ENCODE measurements around the gene MRC2.
"Not testable (repeated sequence)": the region's sequence is repeated elsewhere in the genome, so short reads cannot be mapped to it uniquely, and the experiment has no call there.

MRC2 gene

GRCh38 chr17:62688398-62689160 lies 61.1 kb downstream of the MRC2 start:
- Histone ChIP-seq H3K4me1 (ENCODE audit: insufficient read depth, low read length, poor library complexity, severe bottlenecking) (no peaks in the 10 kb centered on the region), H3K27me3 (ENCODE audit: insufficient read depth, low read length, poor library complexity, severe bottlenecking) (no peaks in the 10 kb centered on the region), H3K9ac (ENCODE audit: low read depth, low read length, poor library complexity, severe bottlenecking) (no peak overlapping the region), H3K9me3 (ENCODE audit: insufficient read depth, low read depth, low read length) (no peaks in the 10 kb centered on the region), H2AFZ (ENCODE audit: low read length) (no peak overlapping the region), H3K79me2 (ENCODE audit: insufficient read depth, low read length) (no peaks in the 10 kb centered on the region), H4K20me1 (ENCODE audit: insufficient read depth, low read length, poor library complexity, severe bottlenecking) (no peaks in the 10 kb centered on the region), H3K4me3 (ENCODE audit: low read length, poor library complexity, severe bottlenecking) (no peak overlapping the region), H3K36me3 (ENCODE audit: insufficient read depth, low read length) (no peaks in the 10 kb centered on the region), H3K9me2 (replicated peaks; ENCODE audit: low read depth, low read length) (no peaks in the 10 kb centered on the region), H3K4me2 (ENCODE audit: low read depth, low read length, poor library complexity, severe bottlenecking) (no peak overlapping the region), H3F3A (ENCODE audit: low read depth) (no peaks in the 10 kb centered on the region)
- no peak for TF ChIP-seq EZH2phosphoT487 (IDR thresholded peaks at IDR 0.05; ENCODE audit: borderline replicate concordance)
- TF ChIP-seq, protein P1, sequence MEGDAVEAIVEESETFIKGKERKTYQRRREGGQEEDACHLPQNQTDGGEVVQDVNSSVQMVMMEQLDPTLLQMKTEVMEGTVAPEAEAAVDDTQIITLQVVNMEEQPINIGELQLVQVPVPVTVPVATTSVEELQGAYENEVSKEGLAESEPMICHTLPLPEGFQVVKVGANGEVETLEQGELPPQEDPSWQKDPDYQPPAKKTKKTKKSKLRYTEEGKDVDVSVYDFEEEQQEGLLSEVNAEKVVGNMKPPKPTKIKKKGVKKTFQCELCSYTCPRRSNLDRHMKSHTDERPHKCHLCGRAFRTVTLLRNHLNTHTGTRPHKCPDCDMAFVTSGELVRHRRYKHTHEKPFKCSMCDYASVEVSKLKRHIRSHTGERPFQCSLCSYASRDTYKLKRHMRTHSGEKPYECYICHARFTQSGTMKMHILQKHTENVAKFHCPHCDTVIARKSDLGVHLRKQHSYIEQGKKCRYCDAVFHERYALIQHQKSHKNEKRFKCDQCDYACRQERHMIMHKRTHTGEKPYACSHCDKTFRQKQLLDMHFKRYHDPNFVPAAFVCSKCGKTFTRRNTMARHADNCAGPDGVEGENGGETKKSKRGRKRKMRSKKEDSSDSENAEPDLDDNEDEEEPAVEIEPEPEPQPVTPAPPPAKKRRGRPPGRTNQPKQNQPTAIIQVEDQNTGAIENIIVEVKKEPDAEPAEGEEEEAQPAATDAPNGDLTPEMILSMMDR (conservative IDR thresholded peaks at IDR 0.05; ENCODE audit: low read length) = no peak

DNA sequence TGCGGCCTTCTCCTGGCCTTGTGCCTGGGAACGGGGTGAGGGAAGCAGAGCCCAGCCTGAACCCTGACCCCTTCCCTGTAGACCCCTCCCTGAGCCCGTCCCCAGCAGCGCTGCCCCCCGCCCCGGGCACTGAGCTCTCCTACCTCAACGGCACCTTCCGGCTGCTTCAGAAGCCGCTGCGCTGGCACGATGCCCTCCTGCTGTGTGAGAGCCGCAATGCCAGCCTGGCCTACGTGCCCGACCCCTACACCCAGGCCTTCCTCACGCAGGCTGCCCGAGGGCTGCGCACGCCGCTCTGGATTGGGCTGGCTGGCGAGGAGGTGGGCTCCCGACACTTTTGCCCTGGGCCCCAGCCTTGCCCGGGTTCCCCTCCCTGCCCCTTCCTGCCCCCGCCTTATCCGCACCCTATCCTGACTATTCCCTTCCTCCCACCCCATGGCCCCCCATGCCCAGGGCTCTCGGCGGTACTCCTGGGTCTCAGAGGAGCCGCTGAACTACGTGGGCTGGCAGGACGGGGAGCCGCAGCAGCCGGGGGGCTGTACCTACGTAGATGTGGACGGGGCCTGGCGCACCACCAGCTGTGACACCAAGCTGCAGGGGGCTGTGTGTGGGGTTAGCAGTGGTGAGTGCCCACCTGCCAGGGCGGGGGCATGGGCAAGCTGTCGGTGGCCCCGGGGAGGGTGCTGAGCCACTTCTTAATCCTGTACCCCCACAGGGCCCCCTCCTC lies 62.1 kb downstream of the MRC2 start:
- Histone ChIP-seq H3K79me2 (ENCODE audit: insufficient read depth, low read length) (no peaks in the 10 kb centered on the region), H2AFZ (ENCODE audit: low read length) (no peak overlapping the region), H3K36me3 (ENCODE audit: insufficient read depth, low read length) (no peaks in the 10 kb centered on the region), H4K20me1 (ENCODE audit: insufficient read depth, low read length, poor library complexity, severe bottlenecking) (no peaks in the 10 kb centered on the region), H3K9me2 (replicated peaks; ENCODE audit: low read depth, low read length) (no peaks in the 10 kb centered on the region), H3K4me2 (ENCODE audit: low read depth, low read length, poor library complexity, severe bottlenecking) (no peak overlapping the region), H3K9ac (ENCODE audit: low read depth, low read length, poor library complexity, severe bottlenecking) (no peak overlapping the region), H3K27me3 (ENCODE audit: insufficient read depth, low read length, poor library complexity, severe bottlenecking) (no peaks in the 10 kb centered on the region), H3K9me3 (ENCODE audit: insufficient read depth, low read depth, low read length) (no peaks in the 10 kb centered on the region), H3K4me3 (ENCODE audit: low read length, poor library complexity, severe bottlenecking) (no peak overlapping the region), H3F3A (ENCODE audit: low read depth) (no peaks in the 10 kb centered on the region), H3K4me1 (ENCODE audit: insufficient read depth, low read length, poor library complexity, severe bottlenecking) (no peaks in the 10 kb centered on the region)
- no peak for TF ChIP-seq EZH2phosphoT487 (IDR thresholded peaks at IDR 0.05; ENCODE audit: borderline replicate concordance)
- TF ChIP-seq, protein P1 (conservative IDR thresholded peaks at IDR 0.05; ENCODE audit: low read length) = no peak

DNA sequence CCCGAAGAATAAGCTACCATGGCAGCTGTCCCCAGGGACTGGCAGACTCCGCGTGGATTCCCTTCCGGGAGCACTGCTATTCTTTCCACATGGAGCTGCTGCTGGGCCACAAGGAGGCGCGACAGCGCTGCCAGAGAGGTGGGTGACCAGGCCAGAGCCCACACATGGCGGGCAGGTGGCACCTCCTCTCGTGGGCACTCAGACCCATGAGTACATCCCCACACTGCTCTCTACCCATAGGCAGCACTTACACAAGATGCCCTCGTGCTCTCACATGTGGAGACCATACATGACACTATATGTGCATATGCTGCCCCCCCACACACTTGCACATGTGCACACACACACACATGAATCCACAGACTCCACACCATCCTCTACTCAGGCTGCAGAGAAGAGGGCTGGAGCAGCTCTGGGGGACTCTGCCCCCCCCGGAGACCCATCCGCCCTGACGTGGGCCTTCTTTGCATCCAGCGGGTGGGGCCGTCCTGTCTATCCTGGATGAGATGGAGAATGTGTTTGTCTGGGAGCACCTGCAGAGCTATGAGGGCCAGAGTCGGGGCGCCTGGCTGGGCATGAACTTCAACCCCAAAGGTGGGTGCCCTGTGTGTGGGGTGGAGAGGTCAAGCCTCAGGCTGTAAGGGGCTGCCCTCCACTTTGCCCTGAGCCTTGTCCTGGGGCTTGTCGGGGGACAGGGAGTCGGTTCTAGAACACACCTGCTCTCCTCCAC lies 62.9 kb downstream of the MRC2 start:
- no peaks in the 10 kb centered on the region for H3K79me2 ChIP-seq (ENCODE audit: insufficient read depth, low read length)
- H3K36me3 ChIP-seq (ENCODE audit: insufficient read depth, low read length) = no peaks in the 10 kb centered on the region
- H4K20me1 ChIP-seq (ENCODE audit: insufficient read depth, low read length, poor library complexity, severe bottlenecking) = no peaks in the 10 kb centered on the region
- no peak overlapping the region for H2AFZ ChIP-seq (ENCODE audit: low read length)
- H3K9me3 ChIP-seq (ENCODE audit: insufficient read depth, low read depth, low read length) = no peaks in the 10 kb centered on the region
- no peaks in the 10 kb centered on the region for H3K27me3 ChIP-seq (ENCODE audit: insufficient read depth, low read length, poor library complexity, severe bottlenecking)
- no peaks in the 10 kb centered on the region for H3F3A ChIP-seq (ENCODE audit: low read depth)
- H3K4me2 ChIP-seq (ENCODE audit: low read depth, low read length, poor library complexity, severe bottlenecking) = no peak overlapping the region
- no peak overlapping the region for H3K9ac ChIP-seq (ENCODE audit: low read depth, low read length, poor library complexity, severe bottlenecking)
- no peaks in the 10 kb centered on the region for H3K4me1 ChIP-seq (ENCODE audit: insufficient read depth, low read length, poor library complexity, severe bottlenecking)
- TF ChIP-seq, protein P1 (conservative IDR thresholded peaks at IDR 0.05; ENCODE audit: low read length) = no peak
- no peak for TF ChIP-seq EZH2phosphoT487 (IDR thresholded peaks at IDR 0.05; ENCODE audit: borderline replicate concordance)
- H3K9me2 ChIP-seq (replicated peaks; ENCODE audit: low read depth, low read length) = no peaks in the 10 kb centered on the region
- H3K4me3 ChIP-seq (ENCODE audit: low read length, poor library complexity, severe bottlenecking) = no peak overlapping the region

DNA sequence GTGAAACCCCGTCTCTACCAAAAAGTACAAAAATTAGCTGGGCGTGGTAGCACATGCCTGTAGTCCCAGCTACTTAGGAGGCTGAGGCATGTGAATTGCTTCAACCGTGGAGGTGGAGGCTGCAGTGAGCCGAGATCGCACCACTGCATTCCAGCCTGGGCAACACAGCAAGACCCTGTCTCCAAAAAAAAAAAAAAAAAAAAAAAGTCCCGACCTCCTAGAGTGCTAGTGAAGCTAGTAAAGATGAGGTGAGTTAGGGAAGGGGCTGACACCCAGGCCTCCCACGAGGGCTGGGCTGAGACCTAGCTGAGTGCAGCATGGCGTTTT lies 64.1 kb downstream of the MRC2 start:
- H3K9me3 ChIP-seq (ENCODE audit: insufficient read depth, low read depth, low read length); H3K9ac ChIP-seq (ENCODE audit: low read depth, low read length, poor library complexity, severe bottlenecking); H3F3A ChIP-seq (ENCODE audit: low read depth); H4K20me1 ChIP-seq (ENCODE audit: insufficient read depth, low read length, poor library complexity, severe bottlenecking); H3K4me2 ChIP-seq (ENCODE audit: low read depth, low read length, poor library complexity, severe bottlenecking); H2AFZ ChIP-seq (ENCODE audit: low read length); H3K27me3 ChIP-seq (ENCODE audit: insufficient read depth, low read length, poor library complexity, severe bottlenecking); H3K4me3 ChIP-seq (ENCODE audit: low read length, poor library complexity, severe bottlenecking); H3K79me2 ChIP-seq (ENCODE audit: insufficient read depth, low read length); H3K36me3 ChIP-seq (ENCODE audit: insufficient read depth, low read length); H3K4me1 ChIP-seq (ENCODE audit: insufficient read depth, low read length, poor library complexity, severe bottlenecking); H3K9me2 ChIP-seq (replicated peaks; ENCODE audit: low read depth, low read length): not testable (repeated sequence)

All from Loucy (cell line).